Testis (tissue), 2 donors: ENCODE data around the gene POC5.

Experiments
- CTCF ChIP-seq, 3 experiments: fragments of 450-650 bp in 2 of 3; fragments of 200-600 bp in 1 of 3; sonication (generic) in 1 of 3; IDR thresholded peaks; one replicate each; pipeline ENCODE4 v1.5.1; 2016 to 2019; ENCODE audit warnings: antibody characterized with exemption in 3 of 3, mild to moderate bottlenecking in 2 of 3, moderate library complexity in 1 of 3
- POLR2A ChIP-seq: fragments of 450-650 bp; IDR thresholded peaks from one replicate; pipeline ENCODE4 v1.6.1; 2017; ENCODE audit warnings: antibody characterized with exemption, mild to moderate bottlenecking, moderate library complexity

- TF ChIP-seq CTCF (IDR thresholded peaks at IDR 0.05) (no peak), POLR2A (no peak)
Observed at GRCh38 chr5:75758116-75758515, 40.9 kb upstream of the POC5 start.
